ENCODE data around the gene NMRK1.

Gene NMRK1

GRCh38 chr9:75102177-75102790 lies 14.3 kb upstream of the NMRK1 start:
- no peak for DNase-seq (ENCODE audit: low read depth)

DNA sequence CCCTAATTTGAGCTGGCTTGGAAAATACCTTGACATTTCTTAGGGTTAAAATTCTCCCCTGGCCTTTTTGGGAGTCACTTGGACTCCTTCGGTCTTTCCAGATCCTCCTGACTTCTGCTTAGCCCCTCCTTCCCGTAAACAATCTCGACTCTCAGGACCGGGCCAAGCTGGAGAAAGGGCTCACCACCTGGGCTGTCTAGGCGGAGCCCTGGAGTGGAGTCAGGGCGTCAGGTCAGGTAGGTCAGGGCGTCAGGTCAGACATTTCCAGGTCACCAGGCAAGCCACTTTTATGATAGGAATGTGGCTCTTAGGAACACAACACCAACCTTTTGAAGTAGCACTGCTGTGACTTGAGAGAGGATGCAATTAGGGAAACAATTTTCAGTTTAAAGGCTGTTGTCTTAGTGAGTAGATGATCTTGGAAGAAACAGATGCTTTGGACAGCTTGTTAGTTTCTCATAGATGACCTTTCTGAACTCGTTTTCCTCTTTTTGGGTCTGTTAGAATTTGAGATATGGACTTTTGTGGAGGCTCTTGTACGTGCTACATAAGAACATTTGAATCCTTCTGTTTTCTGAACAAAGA lies 13.1 kb upstream of the NMRK1 start:
- DNase-seq (ENCODE audit: low read depth), result no peak

GRCh38 chr9:75096796-75097195 lies 8.8 kb upstream of the NMRK1 start:
- DNase-seq (ENCODE audit: low read depth), result no peak

- no peak for DNase-seq (ENCODE audit: low read depth)
These were observed 4.8 kb upstream of the NMRK1 start for GRCh38 chr9:75092766-75093165.

DNA sequence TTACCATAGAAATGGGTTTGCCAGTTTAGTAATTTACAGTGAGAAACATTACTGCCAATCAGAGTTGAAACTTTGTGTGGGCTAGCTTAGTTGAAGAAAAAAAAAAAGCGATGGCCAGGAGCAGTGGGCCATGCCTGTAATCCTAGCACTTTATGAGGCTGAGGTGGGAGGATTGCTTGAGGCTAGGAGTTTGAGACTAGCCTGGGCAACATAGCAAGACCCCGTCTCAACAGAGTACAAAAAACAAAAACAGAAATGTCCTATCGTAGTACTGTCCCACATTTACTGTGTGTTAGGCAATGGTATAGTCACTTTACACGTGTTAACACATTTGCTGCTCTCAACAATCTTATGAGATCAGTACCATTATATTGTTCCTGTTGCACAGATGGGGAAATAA lies 2.6 kb upstream of the NMRK1 start:
- no peak for DNase-seq (ENCODE audit: low read depth)

DNA sequence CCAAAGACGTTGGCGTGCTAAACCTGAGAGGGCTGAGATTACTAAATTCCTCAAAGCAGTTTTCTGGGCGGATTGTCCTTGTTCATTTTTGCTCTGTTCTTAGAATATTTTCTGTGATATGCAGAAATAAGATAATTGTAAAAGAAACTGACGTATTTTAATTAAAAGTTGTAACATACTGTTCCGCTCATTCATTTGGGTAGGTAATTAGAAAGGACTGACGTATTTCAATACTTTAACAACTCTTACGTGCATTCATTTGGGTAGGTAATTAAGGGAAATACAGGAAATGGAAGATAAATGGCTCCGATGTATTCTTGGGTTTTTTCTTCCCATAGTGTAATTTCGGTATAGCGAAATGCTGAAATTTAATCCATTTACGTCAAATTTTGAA lies 1.4 kb upstream of the NMRK1 start:
- DNase-seq (ENCODE audit: low read depth), result no peak

DNA sequence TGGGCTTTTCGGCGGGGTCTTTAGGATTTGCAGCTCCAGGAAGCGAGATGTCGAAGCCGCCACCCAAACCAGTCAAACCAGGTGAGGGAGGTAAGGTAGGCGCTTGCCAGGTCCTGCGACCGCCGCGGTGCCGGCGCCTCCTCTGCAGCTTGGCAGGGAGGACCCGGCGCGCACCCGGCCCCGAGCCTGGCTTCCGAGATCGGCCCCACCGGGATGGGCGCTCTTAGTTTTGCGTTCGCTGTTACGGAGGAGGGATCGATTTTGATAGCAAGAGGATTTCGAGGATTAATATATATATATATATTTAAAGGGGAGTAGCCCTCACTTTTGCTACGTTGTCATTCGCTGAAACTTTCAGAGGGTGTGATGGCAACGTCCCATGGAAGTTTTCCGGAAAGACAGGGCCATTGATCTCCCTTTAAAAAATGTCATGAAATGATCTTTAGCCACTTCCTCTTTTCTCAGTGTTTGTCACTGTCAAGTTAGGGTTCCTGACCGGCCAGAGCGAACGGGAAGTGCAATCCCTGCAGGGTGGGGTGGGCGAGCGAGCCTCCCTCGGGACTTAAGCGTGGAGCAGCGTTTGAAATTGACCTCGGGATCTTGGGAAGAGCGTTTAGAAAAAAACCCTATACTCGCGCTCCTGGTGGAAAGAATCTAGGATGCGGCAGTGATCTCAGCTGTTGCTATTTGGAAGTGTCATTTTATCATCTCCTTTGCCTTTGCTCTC lies 854 bp upstream of the NMRK1 start:
- DNase-seq (ENCODE audit: low read depth), result peak; percentile 72

GRCh38 chr9:75087289-75087823 lies 599 bp downstream of the NMRK1 start:
- DNase-seq (ENCODE audit: low read depth), result peak; percentile 65

DNA sequence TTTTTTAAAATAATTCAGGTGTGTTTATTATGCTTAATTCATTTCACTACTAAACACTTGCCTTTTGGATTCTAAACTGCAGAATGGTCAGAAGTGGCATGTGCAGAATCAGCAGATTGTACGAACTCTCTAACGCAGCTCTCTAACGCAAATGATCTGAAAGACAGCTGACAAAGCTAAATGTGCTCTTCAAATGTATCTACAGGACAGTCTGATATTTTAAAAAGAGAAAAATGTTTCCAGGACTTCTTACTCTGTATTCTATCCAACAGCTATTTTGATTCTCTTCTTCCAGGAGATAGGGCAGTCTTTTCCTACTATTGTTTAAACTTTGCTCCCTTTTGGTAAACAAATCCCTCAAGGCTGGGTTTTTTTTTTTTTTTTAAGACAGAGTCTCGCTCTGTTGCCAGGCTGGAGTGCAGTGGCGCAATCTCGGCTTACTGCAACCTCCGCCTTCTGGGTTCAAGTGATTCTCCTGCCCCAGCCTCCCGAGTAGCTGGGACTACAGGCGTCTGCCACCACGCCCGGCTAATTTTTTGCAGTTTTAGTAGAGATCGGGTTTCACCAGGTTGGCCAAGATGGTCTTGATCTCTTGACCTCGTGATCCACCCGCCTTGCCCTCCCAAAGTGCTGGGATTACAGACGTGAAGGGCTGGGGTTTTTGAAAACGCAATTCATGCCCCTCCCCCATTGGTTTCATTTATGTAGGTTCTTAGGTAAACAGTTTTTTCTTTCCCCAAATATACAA lies 1.2 kb downstream of the NMRK1 start:
- peak; percentile 13 for DNase-seq (ENCODE audit: low read depth)

DNA sequence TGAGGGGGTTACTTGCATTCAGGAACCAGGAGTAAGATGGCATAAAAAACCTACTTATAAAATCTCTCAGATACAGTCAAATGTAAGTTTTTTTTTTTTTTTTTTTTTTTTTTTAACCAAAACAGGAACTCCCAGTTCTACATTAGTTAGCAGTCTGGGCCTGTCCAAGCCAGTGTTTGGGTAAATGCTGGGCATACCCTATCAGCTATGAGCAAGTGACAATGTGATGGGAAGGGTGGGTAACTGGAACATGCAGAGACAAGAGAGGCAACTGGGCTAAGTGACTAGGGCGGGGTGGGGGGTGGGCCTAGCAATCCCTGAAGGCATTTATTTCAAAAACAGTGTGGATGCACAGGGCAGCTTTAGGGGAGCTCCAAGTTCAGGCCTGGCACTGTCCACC lies 2.3 kb downstream of the NMRK1 start:
- DNase-seq (ENCODE audit: low read depth), result no peak

GRCh38 chr9:75084081-75084672 lies 3.8 kb downstream of the NMRK1 start:
- no peak for DNase-seq (ENCODE audit: low read depth)

GRCh38 chr9:75083188-75083970 lies 4.6 kb downstream of the NMRK1 start:
- DNase-seq (ENCODE audit: low read depth), result no peak

GRCh38 chr9:75081632-75082031 lies 6.3 kb downstream of the NMRK1 start:
- no peak for DNase-seq (ENCODE audit: low read depth)

- no peak for DNase-seq (ENCODE audit: low read depth)
These were observed 15.1 kb downstream of the NMRK1 start for GRCh38 chr9:75072895-75073294.

- no peak for DNase-seq (ENCODE audit: low read depth)
These were observed 16.3 kb downstream of the NMRK1 start for GRCh38 chr9:75071530-75072122.

DNA sequence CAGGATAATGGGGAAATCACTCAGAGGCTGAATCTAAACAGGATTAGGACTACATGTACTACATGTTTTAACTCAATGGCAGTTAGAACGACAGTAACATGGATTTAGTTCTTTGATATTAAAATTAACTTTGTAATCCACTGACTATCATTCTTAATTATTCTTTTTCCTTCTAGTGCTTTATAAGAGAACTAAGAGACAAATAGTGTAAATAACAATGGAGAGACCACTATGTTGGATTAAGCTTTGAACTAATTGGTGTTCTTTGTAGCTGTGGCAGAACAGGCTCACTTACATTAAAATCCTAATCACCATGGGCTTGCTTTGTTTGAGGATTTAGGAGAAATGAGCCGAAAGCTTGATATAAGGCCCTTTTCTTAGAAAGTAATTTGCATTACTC lies 18.8 kb downstream of the NMRK1 start:
- no peak for DNase-seq (ENCODE audit: low read depth)

DNA sequence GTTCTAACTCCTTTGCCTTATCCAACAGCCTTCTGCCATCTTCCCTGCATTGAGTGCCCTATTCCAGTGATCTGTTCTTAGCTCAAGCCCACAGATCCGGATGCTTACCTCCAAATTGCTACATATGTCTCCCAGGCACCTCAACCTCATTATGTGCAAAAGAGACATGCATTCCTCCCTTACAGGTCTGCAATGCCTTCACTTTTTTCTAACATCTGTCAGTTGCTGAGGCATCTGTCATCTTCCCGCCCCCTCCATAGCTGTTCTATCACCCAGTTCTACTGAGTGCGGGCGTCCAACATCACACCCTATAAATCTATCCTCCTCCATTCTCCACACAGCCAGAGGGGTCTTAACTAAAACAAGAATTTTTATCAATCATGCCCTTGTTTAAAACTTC lies 20.1 kb downstream of the NMRK1 start:
- DNase-seq (ENCODE audit: low read depth), result no peak

DNA sequence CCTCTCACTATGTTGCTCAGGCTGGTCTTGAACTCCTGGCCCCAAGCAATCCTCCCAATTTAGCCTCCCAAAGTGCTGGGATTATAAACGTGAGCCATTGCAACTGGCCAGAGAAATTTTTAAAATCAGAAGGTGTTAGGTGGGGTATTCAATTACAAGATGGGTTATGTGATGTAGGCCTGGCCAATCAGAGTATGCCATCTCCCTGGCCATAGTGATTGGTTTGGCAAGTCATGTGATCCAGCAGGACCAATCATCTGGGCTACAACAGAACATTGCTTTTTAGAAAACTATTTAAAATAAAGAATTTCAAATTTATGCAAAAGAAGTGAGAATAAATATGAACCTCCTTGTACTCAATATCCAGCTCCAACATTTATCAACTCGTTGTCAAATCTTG lies 22.4 kb downstream of the NMRK1 start:
- no peak for DNase-seq (ENCODE audit: low read depth)

GRCh38 chr9:75064307-75065025 lies 23.5 kb downstream of the NMRK1 start:
- DNase-seq (ENCODE audit: low read depth), result peak; percentile 60

- DNase-seq (ENCODE audit: low read depth), result no peak
These were observed 24.2 kb downstream of the NMRK1 start for GRCh38 chr9:75063556-75064305.

Data from fibroblast of gingiva (primary cell).